Mammary epithelial cell (primary cell): Measurements from ENCODE around the gene BICRAL.

Experiments used
- CTCF ChIP-seq, 2 donors: IDR thresholded peaks in 1 of 2; conservative IDR thresholded peaks in 1 of 2; 2 replicates each; pipeline ENCODE4 v1.5.1; 2011 to 2012; ENCODE audit warnings: inconsistent platforms in 2 of 2, low read length in 2 of 2, mild to moderate bottlenecking in 2 of 2, control low read depth in 1 of 2, low read depth in 1 of 2; ENCODE audit not compliant: insufficient read depth in 1 of 2; ENCODE audit errors: extremely low read depth in 1 of 2
- EZH2 ChIP-seq: IDR thresholded peaks from 2 replicates; pipeline ENCODE4 v1.6.1; 2012; ENCODE audit warnings: low read length, inconsistent platforms, borderline replicate concordance

GRCh38 chr6:42898891-42899361 lies 117.1 kb downstream of the BICRAL start:
- TF ChIP-seq CTCF (conservative IDR thresholded peaks at IDR 0.05 in 1 of 2, IDR thresholded peaks at IDR 0.05 in 1 of 2; ENCODE audit: extremely low read depth in 1 of 2, insufficient read depth in 1 of 2, low read depth in 1 of 2, low read length in 2 of 2) (peak; percentile 43 to 61), EZH2 (no peak)
